Cardiac muscle cell (in vitro differentiated cells and primary cell): ENCODE results near the gene ZIC5. TPM values are rescaled to one million over a fixed set of nuclear protein-coding genes. Genes with fewer than 3 reads are reported as not detected.

Experiments used
- DNase-seq, 2 donors: peaks; one replicate each; pipeline versions ENCODE4 v3.0.0 to v3.0.0-alpha.2; 2010 to 2017; ENCODE audit warnings: low read depth in 1 of 2, low spot score in 1 of 2
- H3K27ac ChIP-seq: fragments of 200-600 bp; sonication (generic); 2 replicates; pipeline ENCODE4 v1.5.1; 2016
- H3K27me3 ChIP-seq: fragments of 200-600 bp; sonication (generic); 2 replicates; pipeline ENCODE4 v1.6.0; 2016; ENCODE audit warnings: control low read depth
- H3K36me3 ChIP-seq: fragments of 200-600 bp; sonication (generic); 2 replicates; pipeline ENCODE4 v1.5.1; 2016; ENCODE audit warnings: control low read depth
- H3K4me1 ChIP-seq: fragments of 200-600 bp; sonication (generic); 2 replicates; pipeline ENCODE4 v1.8.1; 2017; ENCODE audit warnings: low read depth, mild to moderate bottlenecking, mixed run types
- H3K4me3 ChIP-seq: fragments of 200-600 bp; sonication (generic); 2 replicates; pipeline ENCODE4 v1.5.1; 2016; ENCODE audit warnings: mild to moderate bottlenecking
- H3K9me3 ChIP-seq: fragments of 200-600 bp; sonication (generic); 2 replicates; pipeline ENCODE4 v1.5.1; 2017; ENCODE audit warnings: low read depth, mild to moderate bottlenecking, control low read depth
- CTCF ChIP-seq: IDR thresholded peaks from 2 replicates; pipeline ENCODE4 v1.5.1; 2012; ENCODE audit warnings: low read depth, mild to moderate bottlenecking, low read length
- polyA plus RNA-seq: library from polyadenylated mRNA; unstranded; fragments of >200 nt; fragmentation: Nextera tagmentation; extraction: Ambion mirVana; gene quantifications from 2 replicates; pipeline ENCODE4 v1.2.1, GENCODE V29; 2016
- total RNA-seq: library from RNA; depleted of rRNA; stranded (reverse); fragments of >200 nt; gene quantifications from 2 replicates; pipeline ENCODE4 v1.2.3, GENCODE V29; 2016

Gene ZIC5
- total and polyA plus RNA-seq, 2 experiments from 2014 or later, result 0.22 to 0.69 TPM

GRCh38 chr13:99996381-99996973, 24.9 kb upstream of the ZIC5 start:
- no peak for TF ChIP-seq CTCF
- Histone ChIP-seq H3K9me3 (no peaks in the 10 kb centered on the region), H3K27me3 (peaks cover 81% of the 10 kb centered on the region), H3K4me3 (no peak overlapping the region), H3K4me1 (no peaks in the 10 kb centered on the region), H3K36me3 (no peaks in the 10 kb centered on the region), H3K27ac (no peak overlapping the region)
- DNase-seq, result no peak

- DNase-seq, result no peak
- H3K4me3 ChIP-seq, result no peak overlapping the region
- no peaks in the 10 kb centered on the region for H3K9me3 ChIP-seq
- peaks cover 88% of the 10 kb centered on the region for H3K27me3 ChIP-seq
- TF ChIP-seq CTCF, result no peak
- no peak overlapping the region for H3K27ac ChIP-seq
- H3K4me1 ChIP-seq, result no peaks in the 10 kb centered on the region
- H3K36me3 ChIP-seq, result no peaks in the 10 kb centered on the region
These were observed 24.2 kb upstream of the ZIC5 start for GRCh38 chr13:99995589-99996380.

GRCh38 chr13:99995104-99995588, 23.6 kb upstream of the ZIC5 start:
- no peak overlapping the region for H3K4me3 ChIP-seq
- no peak for DNase-seq
- TF ChIP-seq CTCF, result no peak
- H3K4me1 ChIP-seq, result no peaks in the 10 kb centered on the region
- H3K27me3 ChIP-seq, result peaks cover 94% of the 10 kb centered on the region
- no peaks in the 10 kb centered on the region for H3K36me3 ChIP-seq
- no peak overlapping the region for H3K27ac ChIP-seq
- H3K9me3 ChIP-seq, result no peaks in the 10 kb centered on the region

- Histone ChIP-seq H3K4me3 (no peak overlapping the region), H3K36me3 (no peaks in the 10 kb centered on the region), H3K27me3 (peaks cover 99% of the 10 kb centered on the region), H3K27ac (no peak overlapping the region), H3K4me1 (no peaks in the 10 kb centered on the region), H3K9me3 (no peaks in the 10 kb centered on the region)
- DNase-seq, result no peak
- no peak for TF ChIP-seq CTCF
These were observed 23.1 kb upstream of the ZIC5 start for GRCh38 chr13:99994638-99995020.

- Histone ChIP-seq H3K27ac (no peak overlapping the region), H3K36me3 (no peaks in the 10 kb centered on the region), H3K4me3 (no peak overlapping the region), H3K27me3 (peaks cover 100% of the 10 kb centered on the region), H3K4me1 (no peaks in the 10 kb centered on the region), H3K9me3 (no peaks in the 10 kb centered on the region)
- no peak for TF ChIP-seq CTCF
- DNase-seq, result no peak
These were observed 22.4 kb upstream of the ZIC5 start for GRCh38 chr13:99993660-99994637.
